ENCODE results near the gene KLRK1. TPM values are rescaled to one million over a fixed set of nuclear protein-coding genes. Genes with fewer than 3 reads are reported as not detected.
"Not testable (repeated sequence)": the region's sequence is repeated elsewhere in the genome, so short reads cannot be mapped to it uniquely, and the experiment has no call there.

The KLRK1 gene
- total RNA-seq (2022) (0.54 and 2.3 TPM in 2 replicates), Bru-seq, nascent RNA (percentile 59 among the genes with signal in this experiment), BruChase-seq, experiment 1, labeled RNA remaining after a 6-hour chase (percentile 87 among the genes with signal in this experiment), BruChase-seq, experiment 2, labeled RNA remaining after a 2-hour chase (percentile 78 among the genes with signal in this experiment)
- long read RNA-seq = 0 reads

DNA sequence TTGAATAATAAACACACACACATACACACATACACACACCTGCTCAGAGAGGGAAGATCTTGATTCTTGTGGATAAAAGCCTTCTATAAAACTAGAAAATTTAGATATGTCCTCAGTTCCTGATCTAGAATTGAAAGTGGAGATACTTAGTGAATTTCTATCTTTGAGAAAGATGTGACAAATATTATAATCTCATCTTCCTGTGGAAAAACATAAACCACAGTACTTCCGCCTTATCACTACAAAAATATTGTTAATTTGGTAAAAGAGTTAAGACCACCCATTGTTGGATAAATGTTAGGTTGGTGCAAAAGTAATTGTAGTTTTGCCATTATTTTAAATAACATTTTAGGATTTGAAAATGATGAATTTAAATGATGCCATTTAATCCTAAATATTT lies at the start of gene KLRK1:
TSS of gene KLRK1 (minus strand) at position 138 of the 400 bp plus-strand sequence. CDS start 1,231 bp downstream, outside the sequence.
- H3K4me3 Mint-ChIP-seq (ENCODE audit: unreplicated experiment) = no peak within 1 kb of the TSS
- intact Hi-C loops (cut with micrococcal nuclease) = no loop called here
- H3K27ac Mint-ChIP-seq (ENCODE audit: low read depth, unreplicated experiment) = peak within 1 kb of the TSS; percentile 69
- no peaks in the 10 kb centered on the region for H3K36me3 Mint-ChIP-seq (ENCODE audit: insufficient read depth, unreplicated experiment)
- BruUV-seq (replicated peaks) = no TSS peak
- no peak for DNase-seq (ENCODE audit: unreplicated experiment)
- no peaks in the 10 kb centered on the region for H3K27me3 Mint-ChIP-seq (ENCODE audit: insufficient read depth, unreplicated experiment)
- no peaks in the 10 kb centered on the region for H3K9me3 Mint-ChIP-seq (ENCODE audit: unreplicated experiment)
- CTCF ChIA-PET = interaction anchor here (0.9 kb wide), 1 partner anchor 154 kb away, joined by 3 read pairs; no protein-coding TSS in a partner anchor
- peaks cover 20% of the 10 kb centered on the region for H3K4me1 Mint-ChIP-seq (ENCODE audit: insufficient read depth, unreplicated experiment)
- TF ChIP-seq, protein P1, sequence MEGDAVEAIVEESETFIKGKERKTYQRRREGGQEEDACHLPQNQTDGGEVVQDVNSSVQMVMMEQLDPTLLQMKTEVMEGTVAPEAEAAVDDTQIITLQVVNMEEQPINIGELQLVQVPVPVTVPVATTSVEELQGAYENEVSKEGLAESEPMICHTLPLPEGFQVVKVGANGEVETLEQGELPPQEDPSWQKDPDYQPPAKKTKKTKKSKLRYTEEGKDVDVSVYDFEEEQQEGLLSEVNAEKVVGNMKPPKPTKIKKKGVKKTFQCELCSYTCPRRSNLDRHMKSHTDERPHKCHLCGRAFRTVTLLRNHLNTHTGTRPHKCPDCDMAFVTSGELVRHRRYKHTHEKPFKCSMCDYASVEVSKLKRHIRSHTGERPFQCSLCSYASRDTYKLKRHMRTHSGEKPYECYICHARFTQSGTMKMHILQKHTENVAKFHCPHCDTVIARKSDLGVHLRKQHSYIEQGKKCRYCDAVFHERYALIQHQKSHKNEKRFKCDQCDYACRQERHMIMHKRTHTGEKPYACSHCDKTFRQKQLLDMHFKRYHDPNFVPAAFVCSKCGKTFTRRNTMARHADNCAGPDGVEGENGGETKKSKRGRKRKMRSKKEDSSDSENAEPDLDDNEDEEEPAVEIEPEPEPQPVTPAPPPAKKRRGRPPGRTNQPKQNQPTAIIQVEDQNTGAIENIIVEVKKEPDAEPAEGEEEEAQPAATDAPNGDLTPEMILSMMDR (IDR thresholded peaks at IDR 0.05; ENCODE audit: unreplicated experiment) = no peak
- POLR2A ChIA-PET = interaction anchor here (1.2 to 6.3 kb wide), 3 partner anchors 16 to 25 kb away, joined by 4 to 135 read pairs (median 31); no protein-coding TSS in a partner anchor

DNA sequence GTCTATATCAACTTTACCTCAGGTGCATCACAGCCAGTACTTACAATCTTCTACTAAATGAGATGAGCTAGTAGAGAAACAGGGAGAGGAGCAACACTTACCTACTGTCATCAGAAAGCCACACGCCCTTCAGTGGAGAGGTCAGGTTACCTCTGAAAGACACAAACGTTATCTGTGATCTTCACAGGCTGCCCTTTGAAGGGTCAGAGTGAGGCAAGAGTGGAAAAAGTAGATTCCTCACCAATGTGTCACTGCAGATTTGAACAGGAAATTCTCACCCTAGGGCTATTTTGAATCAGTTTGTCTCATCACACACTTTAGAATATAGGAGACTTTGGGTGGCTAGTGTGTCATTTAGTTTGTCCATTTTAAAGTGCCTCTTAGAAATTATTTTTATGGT lies 47.8 kb upstream of the KLRK1 start:
- DNase-seq (ENCODE audit: unreplicated experiment); BruUV-seq (replicated peaks); CTCF ChIA-PET; H3K27me3 Mint-ChIP-seq (ENCODE audit: insufficient read depth, unreplicated experiment); POLR2A ChIA-PET; H3K27ac Mint-ChIP-seq (ENCODE audit: low read depth, unreplicated experiment); H3K9me3 Mint-ChIP-seq (ENCODE audit: unreplicated experiment); intact Hi-C loops (cut with micrococcal nuclease); H3K4me3 Mint-ChIP-seq (ENCODE audit: unreplicated experiment); H3K4me1 Mint-ChIP-seq (ENCODE audit: insufficient read depth, unreplicated experiment); H3K36me3 Mint-ChIP-seq (ENCODE audit: insufficient read depth, unreplicated experiment): not testable (repeated sequence)

DNA sequence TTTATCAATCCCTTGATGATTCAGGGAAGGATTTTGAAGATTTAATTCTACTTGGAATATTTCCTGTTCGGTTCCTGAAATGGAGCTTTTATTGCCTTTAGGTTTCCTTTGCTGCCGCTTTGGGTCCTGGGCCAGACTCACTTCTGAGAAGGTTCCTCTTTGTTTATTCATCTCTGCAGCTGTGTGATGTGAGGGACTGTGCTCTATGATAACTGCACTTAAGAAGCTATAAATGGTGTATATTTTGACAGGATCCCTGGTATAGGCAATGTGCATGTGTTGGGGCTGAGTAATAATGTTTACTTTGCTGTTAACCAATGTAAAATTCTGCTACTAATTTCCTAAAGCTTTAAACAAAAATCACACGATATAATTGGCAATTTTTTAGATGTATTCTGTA lies 46.0 kb upstream of the KLRK1 start, which contains the start of gene KLRC2:
TSS of gene KLRC2 (minus strand) at position 195 of the 400 bp plus-strand sequence. CDS start at position 171, 24 bp downstream.
- H3K27me3 Mint-ChIP-seq (ENCODE audit: insufficient read depth, unreplicated experiment); H3K9me3 Mint-ChIP-seq (ENCODE audit: unreplicated experiment); intact Hi-C loops (cut with micrococcal nuclease); CTCF ChIA-PET; H3K4me1 Mint-ChIP-seq (ENCODE audit: insufficient read depth, unreplicated experiment); BruUV-seq (replicated peaks); H3K36me3 Mint-ChIP-seq (ENCODE audit: insufficient read depth, unreplicated experiment): not testable (repeated sequence)
- POLR2A ChIA-PET = interaction anchor here (0.6 to 1.5 kb wide), 5 partner anchors 15 to 222 kb away, joined by 3 to 11 read pairs (median 4); partner anchors contain the start of gene KLRC3
- peak; percentile 58 for DNase-seq (ENCODE audit: unreplicated experiment)
- Mint-ChIP-seq H3K4me3 (ENCODE audit: unreplicated experiment) (peak within 1 kb of the TSS; percentile 67), H3K27ac (ENCODE audit: low read depth, unreplicated experiment) (peak within 1 kb of the TSS; percentile 57)

DNA sequence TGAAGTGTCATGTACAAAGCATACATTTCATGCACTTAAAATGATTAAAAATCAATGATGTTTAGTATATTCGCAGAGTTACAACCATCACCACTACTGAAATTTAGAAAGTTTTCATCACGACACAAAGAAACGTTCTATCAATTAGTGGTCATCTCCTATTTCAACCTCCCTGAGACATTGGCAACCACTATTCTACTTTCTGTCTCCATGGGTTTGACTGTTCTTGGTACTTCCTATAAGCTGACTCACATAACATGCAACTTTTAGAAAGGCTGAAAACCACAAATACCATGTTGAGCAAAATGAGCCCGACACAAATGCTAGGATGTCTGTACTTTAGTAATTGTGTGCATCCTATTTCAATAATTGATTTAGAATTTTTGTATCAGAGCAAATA lies 40.8 kb upstream of the KLRK1 start:
- H3K4me1 Mint-ChIP-seq (ENCODE audit: insufficient read depth, unreplicated experiment) = not testable (repeated sequence)
- DNase-seq (ENCODE audit: unreplicated experiment) = peak; percentile 14

DNA sequence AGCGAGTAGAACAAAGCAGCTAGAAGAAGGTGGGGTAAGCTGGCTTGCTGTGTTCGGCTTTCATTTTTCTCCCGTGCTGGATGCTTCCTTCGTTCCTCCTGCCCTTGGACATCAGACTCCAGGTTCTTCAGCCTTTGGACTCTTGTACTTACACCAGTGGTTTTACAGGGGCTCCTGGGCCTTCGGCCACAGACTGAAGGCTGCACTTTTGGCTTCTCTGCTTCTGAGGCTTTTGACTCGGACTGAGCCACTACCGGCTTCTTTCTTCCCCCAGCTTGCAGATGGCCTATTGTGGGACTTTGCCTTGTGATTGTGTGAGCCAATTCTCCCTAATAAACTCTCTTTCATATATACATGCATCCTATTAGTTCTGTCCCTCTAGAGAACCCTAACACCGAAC lies 36.1 kb upstream of the KLRK1 start:
- intact Hi-C loops (cut with micrococcal nuclease); CTCF ChIA-PET; BruUV-seq (replicated peaks); H3K36me3 Mint-ChIP-seq (ENCODE audit: insufficient read depth, unreplicated experiment); DNase-seq (ENCODE audit: unreplicated experiment); H3K27ac Mint-ChIP-seq (ENCODE audit: low read depth, unreplicated experiment); POLR2A ChIA-PET; H3K4me1 Mint-ChIP-seq (ENCODE audit: insufficient read depth, unreplicated experiment); H3K9me3 Mint-ChIP-seq (ENCODE audit: unreplicated experiment); H3K27me3 Mint-ChIP-seq (ENCODE audit: insufficient read depth, unreplicated experiment); H3K4me3 Mint-ChIP-seq (ENCODE audit: unreplicated experiment): not testable (repeated sequence)

More for the DNA sequence above, 40.8 kb upstream of the KLRK1 start:
- BruUV-seq (replicated peaks); CTCF ChIA-PET; H3K4me3 Mint-ChIP-seq (ENCODE audit: unreplicated experiment); POLR2A ChIA-PET; H3K27ac Mint-ChIP-seq (ENCODE audit: low read depth, unreplicated experiment); H3K27me3 Mint-ChIP-seq (ENCODE audit: insufficient read depth, unreplicated experiment); H3K36me3 Mint-ChIP-seq (ENCODE audit: insufficient read depth, unreplicated experiment); H3K9me3 Mint-ChIP-seq (ENCODE audit: unreplicated experiment); intact Hi-C loops (cut with micrococcal nuclease): not testable (repeated sequence)

DNA sequence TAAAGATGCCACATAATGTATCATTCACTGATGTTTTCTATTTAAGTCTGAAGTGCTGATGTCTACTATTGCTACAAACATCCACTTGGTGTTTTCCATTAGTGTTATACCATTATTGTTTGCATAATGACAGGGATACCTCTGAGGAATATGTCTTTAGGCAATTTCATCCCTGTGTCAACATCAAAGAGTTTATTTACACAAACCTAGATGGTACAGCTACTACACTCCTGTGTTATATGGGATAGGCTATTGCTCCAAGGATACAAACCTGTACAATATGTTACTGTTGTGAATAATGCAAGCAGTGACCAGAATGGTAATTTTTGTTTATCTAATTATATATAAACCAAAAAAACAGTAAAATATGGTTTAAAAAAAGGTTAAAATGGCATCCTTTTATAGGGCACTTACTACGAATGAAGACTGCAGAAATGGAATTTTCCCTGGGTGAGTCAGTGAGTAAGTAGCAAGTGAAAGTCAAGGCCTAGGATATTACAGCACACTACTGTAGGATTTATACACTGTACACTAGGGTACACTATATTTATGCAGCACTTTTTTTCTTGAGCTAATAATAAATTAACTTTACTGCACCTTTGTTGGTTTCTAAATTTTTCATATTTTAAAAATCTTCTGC lies 34.5 kb upstream of the KLRK1 start:
- H3K36me3 Mint-ChIP-seq (ENCODE audit: insufficient read depth, unreplicated experiment); intact Hi-C loops (cut with micrococcal nuclease); BruUV-seq (replicated peaks): not testable (repeated sequence)

DNA sequence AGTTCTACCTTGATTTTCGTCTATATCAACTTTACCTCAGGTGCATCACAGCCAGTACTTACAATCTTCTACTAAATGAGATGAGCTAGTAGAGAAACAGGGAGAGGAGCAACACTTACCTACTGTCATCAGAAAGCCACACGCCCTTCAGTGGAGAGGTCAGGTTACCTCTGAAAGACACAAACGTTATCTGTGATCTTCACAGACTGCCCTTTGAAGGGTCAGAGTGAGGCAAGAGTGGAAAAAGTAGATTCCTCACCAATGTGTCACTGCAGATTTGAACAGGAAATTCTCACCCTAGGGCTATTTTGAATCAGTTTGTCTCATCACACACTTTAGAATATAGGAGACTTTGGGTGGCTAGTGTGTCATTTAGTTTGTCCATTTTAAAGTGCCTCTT lies 32.3 kb upstream of the KLRK1 start:
- POLR2A ChIA-PET = interaction anchor here (0.6 kb wide), 2 partner anchors 30 to 1142 kb away, joined by 3 to 4 read pairs; no protein-coding TSS in a partner anchor
- intact Hi-C loops (cut with micrococcal nuclease); H3K36me3 Mint-ChIP-seq (ENCODE audit: insufficient read depth, unreplicated experiment); DNase-seq (ENCODE audit: unreplicated experiment); H3K4me3 Mint-ChIP-seq (ENCODE audit: unreplicated experiment); H3K27me3 Mint-ChIP-seq (ENCODE audit: insufficient read depth, unreplicated experiment); H3K27ac Mint-ChIP-seq (ENCODE audit: low read depth, unreplicated experiment); CTCF ChIA-PET; BruUV-seq (replicated peaks); H3K9me3 Mint-ChIP-seq (ENCODE audit: unreplicated experiment): not testable (repeated sequence)
- H3K4me1 Mint-ChIP-seq (ENCODE audit: insufficient read depth, unreplicated experiment) = peaks cover 10% of the 10 kb centered on the region

More for the DNA sequence above, 34.5 kb upstream of the KLRK1 start:
- H3K4me1 Mint-ChIP-seq (ENCODE audit: insufficient read depth, unreplicated experiment); H3K9me3 Mint-ChIP-seq (ENCODE audit: unreplicated experiment); H3K4me3 Mint-ChIP-seq (ENCODE audit: unreplicated experiment); H3K27me3 Mint-ChIP-seq (ENCODE audit: insufficient read depth, unreplicated experiment); DNase-seq (ENCODE audit: unreplicated experiment); CTCF ChIA-PET; H3K27ac Mint-ChIP-seq (ENCODE audit: low read depth, unreplicated experiment); POLR2A ChIA-PET: not testable (repeated sequence)

DNA sequence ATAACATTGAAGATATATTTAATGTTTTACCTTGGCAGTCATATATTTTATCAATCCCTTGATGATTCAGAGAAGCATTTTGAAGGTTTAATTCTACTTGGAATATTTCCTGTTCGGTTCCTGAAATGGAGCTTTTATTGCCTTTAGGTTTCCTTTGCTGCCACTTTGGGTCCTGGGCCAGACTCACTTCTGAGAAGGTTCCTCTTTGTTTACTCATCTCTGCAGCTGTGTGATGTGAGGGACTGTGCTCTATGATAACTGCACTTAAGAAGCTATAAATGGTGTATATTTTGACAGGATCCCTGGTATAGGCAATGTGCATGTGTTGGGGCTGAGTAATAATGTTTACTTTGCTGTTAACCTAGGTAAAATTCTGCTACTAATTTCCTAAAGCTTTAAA lies 30.5 kb upstream of the KLRK1 start, which contains the start of gene KLRC3:
TSS of gene KLRC3 (minus strand) at position 262 of the 400 bp plus-strand sequence. CDS start at position 217, 45 bp downstream.
- H3K27me3 Mint-ChIP-seq (ENCODE audit: insufficient read depth, unreplicated experiment); BruUV-seq (replicated peaks); H3K9me3 Mint-ChIP-seq (ENCODE audit: unreplicated experiment); H3K36me3 Mint-ChIP-seq (ENCODE audit: insufficient read depth, unreplicated experiment); intact Hi-C loops (cut with micrococcal nuclease): not testable (repeated sequence)
- Mint-ChIP-seq H3K4me1 (ENCODE audit: insufficient read depth, unreplicated experiment) (peaks cover 10% of the 10 kb centered on the region), H3K27ac (ENCODE audit: low read depth, unreplicated experiment) (peak within 1 kb of the TSS; percentile 63), H3K4me3 (ENCODE audit: unreplicated experiment) (peak within 1 kb of the TSS; percentile 66)
- peak; percentile 9 for DNase-seq (ENCODE audit: unreplicated experiment)
- ChIA-PET POLR2A (interaction anchor here (0.6 to 1.3 kb wide), 5 partner anchors 15 to 55 kb away, joined by 3 to 8 read pairs (median 4); no protein-coding TSS in a partner anchor), CTCF (interaction anchor here (0.6 kb wide), 1 partner anchor 1160 kb away, joined by 4 read pairs; no protein-coding TSS in a partner anchor)
